ENCODE data around the gene GCNA.

- no peak for TF ChIP-seq GATA2 (IDR thresholded peaks at IDR 0.05; ENCODE audit: low read depth, low read length)
- TF ChIP-seq GATA3 (IDR thresholded peaks at IDR 0.05; ENCODE audit: low read depth, low read length): no peak
These were observed 74.2 kb downstream of the GCNA start for GRCh38 chrX:71652405-71652804.
